Astrocyte of the hippocampus (primary cell): ENCODE data around the gene HOXC10.

Experiments
- DNase-seq: peaks from one replicate; pipeline ENCODE4 v3.0.0; 2011; ENCODE audit warnings: low read depth, low spot score

The HOXC10 gene

GRCh38 chr12:53965281-53966084 is 19.5 kb upstream of the HOXC10 start:
- DNase-seq = no peak

GRCh38 chr12:53966085-53966384 is 18.9 kb upstream of the HOXC10 start:
- no peak for DNase-seq

GRCh38 chr12:53966385-53967133 is 18.4 kb upstream of the HOXC10 start:
- no peak for DNase-seq

- DNase-seq = no peak
These were observed 17.5 kb upstream of the HOXC10 start for GRCh38 chr12:53967421-53967925.

GRCh38 chr12:53968214-53969127 is 16.5 kb upstream of the HOXC10 start:
- DNase-seq = no peak

GRCh38 chr12:53969588-53970259 is 15.2 kb upstream of the HOXC10 start:
- no peak for DNase-seq

GRCh38 chr12:53970451-53970850 is 14.5 kb upstream of the HOXC10 start:
- no peak for DNase-seq

GRCh38 chr12:53971129-53971528 is 13.8 kb upstream of the HOXC10 start:
- DNase-seq = no peak

GRCh38 chr12:53971686-53972085 is 13.3 kb upstream of the HOXC10 start:
- DNase-seq = no peak

- DNase-seq = no peak
These were observed 12.7 kb upstream of the HOXC10 start for GRCh38 chr12:53972152-53972702.

GRCh38 chr12:53972722-53973235 is 12.2 kb upstream of the HOXC10 start, which contains the start of gene HOXC11:
HOXC11 (plus strand) TSS chr12:53973126; CDS start chr12:53973242, 116 bp downstream.
- no peak for DNase-seq

- DNase-seq = no peak
These were observed 11.5 kb upstream of the HOXC10 start for GRCh38 chr12:53973236-53974042.

- DNase-seq = no peak
These were observed 10.6 kb upstream of the HOXC10 start, which contains the start of gene HOTAIR for GRCh38 chr12:53974084-53975063. HOTAIR (minus strand) TSS chr12:53974954.

- DNase-seq = no peak
These were observed 9.9 kb upstream of the HOXC10 start for GRCh38 chr12:53975064-53975471.

GRCh38 chr12:53975479-53976152 is 9.3 kb upstream of the HOXC10 start:
- DNase-seq = no peak

- DNase-seq = no peak
These were observed 8.6 kb upstream of the HOXC10 start for GRCh38 chr12:53976172-53976822.

GRCh38 chr12:53976823-53977595 is 7.9 kb upstream of the HOXC10 start:
- DNase-seq = no peak
